SU-DHL-6 (cell line): Measurements from ENCODE around the gene TNP2.

Source experiments
- CTCF ChIP-seq: fragments of 200-600 bp; sonication (generic); IDR thresholded peaks from one replicate; pipeline ENCODE4 v1.5.1; 2017; ENCODE audit warnings: antibody characterized with exemption, mild to moderate bottlenecking, low read length, moderate library complexity; ENCODE audit not compliant: insufficient read depth, poor library complexity, severe bottlenecking
- EZH2phosphoT487 ChIP-seq: fragments of 200-600 bp; sonication (generic), shearing (Covaris generic); conservative IDR thresholded peaks from 2 replicates; pipeline ENCODE4 v1.6.1; 2018; ENCODE audit warnings: mild to moderate bottlenecking, antibody characterized with exemption, low read length, moderate library complexity, mixed read lengths

- TF ChIP-seq CTCF (no peak), EZH2phosphoT487 (no peak)
Measured at GRCh38 chr16:11248133-11248532, 21.0 kb downstream of the TNP2 start.
